ENCODE results near the gene BBOF1. TPM values are rescaled to one million over a fixed set of nuclear protein-coding genes. Genes with fewer than 3 reads are reported as not detected.
"Not testable (repeated sequence)": the region's sequence is repeated elsewhere in the genome, so short reads cannot be mapped to it uniquely, and the experiment has no call there.

Gene BBOF1
- total and polyA plus RNA-seq, 2 of the 8 experiments (the other 6 are each of a cell fraction or from before 2014, with no cell fraction given): 0.26 to 0.60 TPM

- TF ChIP-seq CTCF (IDR thresholded peaks at IDR 0.05; ENCODE audit: control extremely low read depth in 1 of 3, insufficient read depth in 1 of 3, low read depth in 1 of 3, low read length in 3 of 3): no peak
Observed at GRCh38 chr14:73991092-73991491, 28.1 kb upstream of the BBOF1 start (continued).

GRCh38 chr14:73994926-73995325 is 24.2 kb upstream of the BBOF1 start:
- POLR2A ChIA-PET (ENCODE audit: partially characterized antibody): interaction anchor here (0.6 kb wide), 1 partner anchor 19 kb away, joined by 5 read pairs; no protein-coding TSS in a partner anchor
- H3K18ac ChIP-seq (ENCODE audit: extremely low read depth, low read length); H3K79me2 ChIP-seq (ENCODE audit: control insufficient read depth in 1 of 2, insufficient read depth in 2 of 2, low read length in 2 of 2); H2AFZ ChIP-seq (ENCODE audit: low read length); H3K56ac ChIP-seq (replicated peaks; ENCODE audit: insufficient read length, low read depth, low read length); H4K20me1 ChIP-seq (replicated peaks in 1 of 2; ENCODE audit: control insufficient read depth in 1 of 2, insufficient read depth in 2 of 2, low read length in 2 of 2); H3K14ac ChIP-seq (ENCODE audit: insufficient read length); H4K8ac ChIP-seq (ENCODE audit: extremely low read depth, insufficient read depth, low read length); H3K23ac ChIP-seq (ENCODE audit: insufficient read length); H2BK20ac ChIP-seq (ENCODE audit: low read length); H3K4me1 ChIP-seq (replicated peaks in 1 of 4; ENCODE audit: control insufficient read depth in 3 of 4, insufficient read depth in 4 of 4, low read length in 3 of 4); H3K23me2 ChIP-seq (ENCODE audit: low read depth, low read length); DNase-seq (ENCODE audit: low read depth in 1 of 2, low spot score in 2 of 2); H2BK120ac ChIP-seq (replicated peaks; ENCODE audit: low read depth, low read length); H3K27ac ChIP-seq (ENCODE audit: low read depth, low read length); H3K9ac ChIP-seq (replicated peaks in 1 of 4; ENCODE audit: extremely low read depth in 1 of 4, low read depth in 3 of 4, low read length in 3 of 4); H2BK5ac ChIP-seq (ENCODE audit: low read depth, low read length); H4K91ac ChIP-seq (replicated peaks; ENCODE audit: insufficient read length, low read length); H3K27me3 ChIP-seq (replicated peaks in 1 of 4; ENCODE audit: control insufficient read depth in 3 of 4, extremely low read depth in 1 of 4, insufficient read depth in 3 of 4, low read length in 3 of 4); H2BK15ac ChIP-seq (ENCODE audit: low read length); H3K36me3 ChIP-seq (ENCODE audit: control insufficient read depth in 2 of 4, insufficient read depth in 4 of 4, low read length in 3 of 4); H3K4me2 ChIP-seq (ENCODE audit: insufficient read depth in 1 of 2, low read depth in 2 of 2, low read length in 2 of 2); H3K9me3 ChIP-seq (ENCODE audit: insufficient read depth in 2 of 2, low read depth in 1 of 2, low read length in 1 of 2); H3K79me1 ChIP-seq (ENCODE audit: low read depth, low read length); FAIRE-seq; H3K4me3 ChIP-seq (ENCODE audit: extremely low read depth in 1 of 4, insufficient read depth in 2 of 4, low read depth in 3 of 4, low read length in 4 of 4); H2BK12ac ChIP-seq (ENCODE audit: low read depth, low read length); H3K4ac ChIP-seq (replicated peaks; ENCODE audit: insufficient read length, low read depth, low read length); H4K5ac ChIP-seq (ENCODE audit: insufficient read length, low read depth, low read length); H2AK5ac ChIP-seq (ENCODE audit: low read depth, low read length): not testable (repeated sequence)
- 95% methylated on average over 7 of the region's 7 CpGs; no CpG with 5 or more reads in 1 of the 2 experiments for WGBS, 2 experiments (ENCODE audit: extremely low coverage in 1 of 2, insufficient coverage in 1 of 2, insufficient read length in 1 of 2, insufficient replicate concordance in 2 of 2, low coverage in 1 of 2, low lambda C conversion rate in 2 of 2, missing lambda C conversion rate in 1 of 2)
- CTCF ChIA-PET (ENCODE audit: partially characterized antibody): interaction anchor here (0.6 to 1.9 kb wide), 2 partner anchors 8 to 986 kb away, joined by 3 to 4 read pairs; no protein-coding TSS in a partner anchor
